Measurements from ENCODE around the gene RBM4B.
"Not testable (repeated sequence)": the region's sequence is repeated elsewhere in the genome, so short reads cannot be mapped to it uniquely, and the experiment has no call there.

RBM4B gene

DNA sequence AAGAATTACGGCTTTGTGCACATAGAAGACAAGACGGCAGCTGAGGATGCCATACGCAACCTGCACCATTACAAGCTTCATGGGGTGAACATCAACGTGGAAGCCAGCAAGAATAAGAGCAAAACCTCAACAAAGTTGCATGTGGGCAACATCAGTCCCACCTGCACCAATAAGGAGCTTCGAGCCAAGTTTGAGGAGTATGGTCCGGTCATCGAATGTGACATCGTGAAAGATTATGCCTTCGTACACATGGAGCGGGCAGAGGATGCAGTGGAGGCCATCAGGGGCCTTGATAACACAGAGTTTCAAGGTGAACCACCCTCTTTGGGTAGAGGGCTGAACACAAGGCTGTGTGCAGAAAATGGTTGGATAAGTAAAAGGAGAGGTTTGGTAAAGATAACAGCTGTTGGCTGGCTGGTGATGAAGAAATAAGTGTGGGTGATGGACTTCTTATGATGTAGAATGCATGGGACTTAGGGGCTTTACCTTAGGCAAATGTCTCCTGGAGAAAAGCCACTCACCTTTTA, 37.8 kb downstream of the RBM4B start:
- DNase-seq, result not testable (repeated sequence)

GRCh38 chr11:66639066-66639813, 38.4 kb downstream of the RBM4B start:
- DNase-seq, result peak; percentile 14

- peak; percentile 95 for DNase-seq
These were observed 39.3 kb downstream of the RBM4B start, which contains the start of gene RBM4 for GRCh38 chr11:66638177-66639065. RBM4 (plus strand) TSS chr11:66638703; CDS start chr11:66639712, 1,009 bp downstream.

DNA sequence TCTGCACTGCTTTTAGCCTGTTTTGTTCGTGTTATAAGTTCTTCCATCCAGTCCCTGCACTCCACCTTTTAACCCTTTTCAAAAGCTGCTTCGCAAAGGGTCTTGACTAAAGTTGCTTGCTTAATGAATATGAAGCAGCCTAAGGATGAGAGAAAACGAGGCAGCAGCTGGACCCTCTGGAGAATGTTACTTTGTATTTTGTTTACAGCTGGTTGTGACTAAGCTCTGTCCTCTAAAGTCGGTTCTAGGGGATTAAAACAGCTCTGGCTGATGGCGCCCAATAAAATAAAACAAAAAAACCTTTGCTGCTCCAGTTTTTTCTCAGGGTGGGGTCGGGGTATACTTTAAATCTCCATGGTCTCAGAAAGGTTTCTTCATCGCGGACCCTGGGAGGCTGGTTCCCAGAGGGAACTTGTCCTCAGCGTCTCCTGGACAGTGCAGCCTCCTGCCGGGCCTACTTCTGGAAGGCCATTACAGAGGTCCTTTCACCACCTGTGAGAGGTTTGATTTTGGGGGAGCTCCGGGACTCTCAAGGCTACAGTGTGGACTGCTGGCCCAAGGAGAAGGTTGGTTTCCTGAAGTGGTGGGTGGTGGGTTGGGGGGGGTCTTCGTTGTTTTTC, 40.0 kb downstream of the RBM4B start:
- no peak for DNase-seq

DNA sequence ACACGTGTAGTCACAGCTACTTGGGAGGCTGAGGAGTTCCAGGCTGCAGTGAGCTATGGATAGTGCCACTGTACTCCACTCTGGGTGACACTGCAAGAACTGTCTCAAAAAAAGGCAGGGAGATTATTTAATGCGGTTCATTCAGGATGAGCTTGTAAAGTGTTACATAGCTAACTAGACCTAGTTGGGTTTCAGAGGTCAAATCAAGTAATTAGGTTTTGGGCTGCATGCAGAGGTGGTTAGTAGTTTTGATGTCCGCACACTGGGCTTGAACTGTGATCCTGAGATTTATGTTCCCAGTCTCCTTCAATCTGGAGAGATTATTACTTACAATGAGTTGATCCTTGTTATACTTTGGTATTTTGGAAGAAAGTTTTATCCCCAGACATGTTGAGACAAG, 41.3 kb downstream of the RBM4B start:
- DNase-seq, result no peak

GRCh38 chr11:66632952-66633351, 44.7 kb downstream of the RBM4B start:
- no peak for DNase-seq

GRCh38 chr11:66631883-66632282, 45.8 kb downstream of the RBM4B start:
- no peak for DNase-seq

DNA sequence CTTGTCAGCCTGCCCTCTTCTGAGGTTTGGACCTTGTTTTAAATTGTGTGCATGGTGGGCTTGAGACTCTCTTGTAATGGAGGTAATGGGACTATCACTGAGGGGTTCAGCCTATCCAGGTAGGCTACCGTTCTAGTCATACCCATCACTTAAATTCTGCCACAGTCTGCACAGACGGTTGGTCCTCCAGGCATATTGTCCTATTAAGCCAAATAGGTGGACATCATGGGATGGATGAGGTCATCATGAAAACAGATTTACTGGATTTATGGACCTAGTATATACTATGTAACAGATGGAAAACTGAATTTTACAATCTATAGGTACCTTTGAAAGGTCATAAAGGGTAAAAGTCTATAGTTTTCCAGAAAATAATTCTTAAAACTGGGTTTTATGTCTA, 48.3 kb downstream of the RBM4B start:
- DNase-seq, result no peak

GRCh38 chr11:66628061-66628603, 49.6 kb downstream of the RBM4B start:
- no peak for DNase-seq

DNA sequence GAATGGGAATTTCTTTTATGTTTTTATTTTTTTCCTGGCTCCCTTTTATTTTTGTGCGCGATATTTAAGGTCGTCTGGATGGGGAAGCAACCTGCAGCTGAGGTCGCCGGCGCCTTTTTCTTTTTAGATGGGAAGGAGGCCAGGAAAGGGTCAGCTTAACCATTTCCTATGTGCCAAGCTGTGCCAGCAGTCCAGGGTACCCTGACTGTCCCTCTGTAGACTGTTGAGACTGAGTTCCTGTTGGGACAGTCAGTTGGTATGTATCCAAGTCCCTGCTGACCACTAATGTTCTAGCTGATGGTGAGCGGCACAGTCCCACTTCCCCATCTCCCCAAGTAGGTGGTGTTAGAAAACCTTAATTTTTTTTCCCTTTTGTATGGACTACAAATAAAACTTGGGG, 50.8 kb downstream of the RBM4B start:
- no peak for DNase-seq

DNA sequence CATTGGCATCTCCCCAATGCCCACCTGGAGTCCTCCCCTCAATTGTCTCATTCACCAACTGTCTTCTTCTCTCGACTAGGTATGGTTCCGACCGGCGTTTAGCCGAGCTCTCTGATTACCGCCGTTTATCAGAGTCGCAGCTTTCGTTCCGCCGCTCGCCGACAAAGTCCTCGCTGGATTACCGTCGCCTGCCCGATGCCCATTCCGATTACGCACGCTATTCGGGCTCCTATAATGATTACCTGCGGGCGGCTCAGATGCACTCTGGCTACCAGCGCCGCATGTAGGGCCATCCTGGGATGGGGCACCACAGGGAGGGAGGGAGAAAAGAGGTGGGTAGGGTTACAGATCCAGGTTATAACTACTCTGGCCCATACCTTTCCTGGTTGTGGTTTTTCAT, 51.3 kb downstream of the RBM4B start:
- no peak for DNase-seq

DNA sequence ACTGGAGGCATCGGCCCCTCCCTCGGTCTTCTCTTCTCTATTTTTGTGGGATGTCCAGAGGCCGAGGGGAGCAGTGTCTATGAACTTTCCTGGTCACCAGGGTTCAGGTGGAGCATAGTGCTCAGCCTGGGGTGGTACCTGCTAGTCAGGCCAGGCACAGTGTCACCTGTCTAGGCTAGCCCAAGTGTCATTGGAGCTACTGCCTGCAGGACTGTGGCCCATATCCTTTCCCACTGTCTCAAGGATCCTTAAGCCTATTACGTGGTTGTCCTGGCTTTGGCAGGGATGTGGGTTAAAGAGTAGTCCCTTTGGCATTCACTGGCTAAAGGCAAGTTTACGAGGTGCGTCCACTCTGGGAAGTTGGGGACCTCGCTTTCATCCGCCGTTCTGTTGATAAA, 51.9 kb downstream of the RBM4B start:
- DNase-seq, result no peak

- DNase-seq, result no peak
These were observed 52.5 kb downstream of the RBM4B start for GRCh38 chr11:66625041-66625751.

DNA sequence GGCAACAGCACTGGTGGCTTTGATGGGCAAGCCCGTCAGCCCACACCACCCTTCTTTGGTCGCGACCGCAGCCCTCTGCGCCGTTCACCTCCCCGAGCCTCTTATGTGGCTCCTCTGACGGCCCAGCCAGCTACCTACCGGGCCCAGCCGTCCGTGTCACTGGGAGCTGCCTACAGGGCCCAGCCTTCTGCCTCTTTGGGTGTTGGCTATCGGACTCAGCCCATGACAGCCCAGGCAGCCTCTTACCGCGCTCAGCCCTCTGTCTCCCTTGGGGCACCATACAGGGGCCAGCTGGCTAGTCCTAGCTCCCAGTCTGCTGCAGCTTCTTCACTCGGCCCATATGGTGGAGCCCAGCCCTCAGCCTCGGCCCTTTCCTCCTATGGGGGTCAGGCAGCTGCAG, 53.2 kb downstream of the RBM4B start:
- DNase-seq, result no peak

DNA sequence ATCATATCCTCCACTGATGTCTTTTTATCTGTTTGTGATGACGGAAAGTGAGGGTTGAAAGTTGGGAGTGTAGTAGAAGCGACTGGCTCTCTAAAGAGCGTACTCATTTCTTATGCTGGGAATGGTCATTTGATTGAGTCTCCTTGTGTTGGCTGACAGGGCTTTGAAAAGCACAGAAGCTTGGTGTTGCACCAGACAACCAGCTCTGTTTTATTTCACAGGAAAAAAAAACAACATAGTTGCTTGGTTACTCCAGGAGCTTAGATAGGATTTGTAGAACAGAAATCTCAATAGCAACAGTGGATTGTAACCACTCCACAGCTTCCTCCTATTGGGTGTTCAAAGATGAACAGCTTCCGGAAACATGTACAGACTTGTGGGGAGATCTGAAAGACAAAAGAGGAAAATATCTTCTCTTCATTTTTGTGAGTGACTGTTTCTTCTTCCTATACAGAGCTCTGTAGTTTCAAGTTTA, 58.6 kb downstream of the RBM4B start:
- DNase-seq, result peak; percentile 12

DNA sequence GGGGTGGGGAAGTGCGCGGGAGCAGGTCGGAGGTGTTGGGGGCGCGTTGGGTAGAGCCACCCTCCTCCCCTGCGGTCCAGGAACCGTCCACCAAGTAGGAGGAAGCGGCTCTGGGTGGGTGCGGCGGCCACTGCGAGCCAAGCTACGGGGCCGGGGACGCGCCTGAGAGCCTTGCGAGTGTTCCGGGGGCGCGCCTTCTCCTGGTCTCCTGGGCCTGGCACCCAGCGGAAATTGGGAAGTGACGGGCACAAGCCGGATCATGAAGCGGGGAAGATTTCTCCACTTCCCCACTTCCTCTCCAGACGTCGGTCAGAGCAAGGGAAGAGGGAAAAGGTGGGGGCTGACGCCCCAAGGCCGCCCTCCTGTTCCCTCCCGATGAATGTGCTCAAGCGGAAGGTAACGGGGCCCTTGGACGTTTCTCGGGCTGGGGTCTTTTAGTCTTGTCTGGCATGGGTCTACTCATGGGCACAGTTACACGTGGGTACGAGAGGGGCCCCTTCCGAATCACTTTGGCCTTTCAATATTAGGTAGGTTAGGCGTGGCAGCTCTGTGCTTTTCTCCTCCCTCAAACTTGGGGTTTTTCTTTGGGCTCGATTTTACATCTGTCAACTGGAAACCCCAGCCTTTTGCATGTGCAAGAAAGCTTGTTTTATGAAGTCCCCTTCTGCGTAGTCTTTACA, 60.4 kb downstream of the RBM4B start:
- no peak for DNase-seq

GRCh38 chr11:66616379-66617154, 61.1 kb downstream of the RBM4B start, which contains the start of gene RBM14:
RBM14 (plus strand) TSS chr11:66616630; CDS start chr11:66616721, 91 bp downstream.
- DNase-seq, result peak; percentile 98
